HepG2 (cell line): Measurements from ENCODE around the gene CADM2. TPM values are rescaled to one million over a fixed set of nuclear protein-coding genes. Genes with fewer than 3 reads are reported as not detected.
A peak's percentile ranks its signal among the peaks of the same experiment; 100 is the strongest.

Experiments
- ATAC-seq: fragments of 200-7000 bp; cut with Tn5 transposase; 3 replicates; pipeline ENCODE4 v1.9.1; 2020; ENCODE audit warnings: mild to moderate bottlenecking, moderate library complexity
- BruUV-seq: library from RNA; stranded (reverse); fragments of 400-500 nt; replicated peaks from 2 replicates; lab custom pipeline; 2021; lab: Mats Ljungman, UMichigan
- CTCF ChIA-PET: fragments of 300-600 bp; formaldehyde crosslinking; extraction: SDS; loops from one replicate; lab custom pipeline; 2021; ENCODE audit warnings: low total read pairs, inconsistent platforms, low intra/inter-chr PET ratio; lab: Yijun Ruan, JAX
- POLR2A ChIA-PET: fragments of 350-600 bp; sonication (Branson Sonifier 250); formaldehyde crosslinking; loops from one replicate; lab custom pipeline; 2020; ENCODE audit warnings: antibody characterized with exemption, inconsistent platforms; lab: Yijun Ruan, JAX
- DNase-seq: peaks from one replicate; pipeline ENCODE4 v3.0.0-alpha.2; 2015; ENCODE audit warnings: low spot score
- FAIRE-seq: peaks from 3 replicates; lab custom pipeline; 2011; peaks lifted over from hg19 to GRCh38; lab: Jason Lieb, UNC
- H2AFZ ChIP-seq: one replicate; pipeline ENCODE4 v1.6.1; 2011; ENCODE audit warnings: low read length, inconsistent platforms
- H3K27ac ChIP-seq: fragments of 300-600 bp; 3 replicates; pipeline ENCODE4 v1.8.0; 2011; ENCODE audit warnings: mixed run types, mild to moderate bottlenecking, mixed read lengths, low read length, inconsistent platforms; ENCODE audit not compliant: insufficient read depth; ENCODE audit errors: extremely low read length
- H3K27me3 ChIP-seq, 2 experiments: fragments of 200-600 bp in 1 of 2; 2 replicates in 1 of 2; 3 replicates in 1 of 2; pipeline versions ENCODE4 v1.6.0 to v1.8.0; 2011; ENCODE audit warnings: low read length in 2 of 2, mild to moderate bottlenecking in 2 of 2, moderate library complexity in 2 of 2, inconsistent platforms in 1 of 2; ENCODE audit not compliant: insufficient read depth in 2 of 2, control insufficient read depth in 1 of 2
- H3K36me3 ChIP-seq, 2 experiments: fragments of 200-600 bp in 1 of 2; replicated peaks in 1 of 2; 2 replicates in 1 of 2; 3 replicates in 1 of 2; pipeline versions ENCODE4 v1.5.1 to v1.8.0; 2011; ENCODE audit warnings: low read length in 2 of 2, inconsistent platforms in 1 of 2; ENCODE audit not compliant: insufficient read depth in 2 of 2, control insufficient read depth in 1 of 2
- H3K4me1 ChIP-seq: 2 replicates; pipeline ENCODE4 v1.5.1; 2012; ENCODE audit warnings: low read length, inconsistent platforms; ENCODE audit not compliant: insufficient read depth
- H3K4me2 ChIP-seq: 2 replicates; pipeline ENCODE4 v1.6.0; 2011; ENCODE audit warnings: low read depth, low read length, inconsistent platforms
- H3K4me3 ChIP-seq, 3 experiments: fragments of 200-600 bp in 1 of 3; sonication (generic), shearing (Covaris generic) in 1 of 3; replicated peaks in 1 of 3; 2 replicates each; pipeline ENCODE4 v1.5.1; 2011 to 2016; ENCODE audit warnings: low read length in 3 of 3, inconsistent platforms in 2 of 3, low read depth in 2 of 3, mild to moderate bottlenecking in 2 of 3, control low read depth in 1 of 3, mixed read lengths in 1 of 3; ENCODE audit not compliant: insufficient read depth in 1 of 3
- H3K79me2 ChIP-seq: one replicate; pipeline ENCODE4 v1.6.1; 2011; ENCODE audit warnings: low read length, inconsistent platforms; ENCODE audit not compliant: insufficient read depth
- H3K9ac ChIP-seq: 2 replicates; pipeline ENCODE4 v1.6.0; 2011; ENCODE audit warnings: mild to moderate bottlenecking, low read depth, low read length, inconsistent platforms; ENCODE audit not compliant: insufficient read depth
- H3K9me3 ChIP-seq: 2 replicates; pipeline ENCODE4 v1.5.1; 2012; ENCODE audit warnings: mild to moderate bottlenecking, low read length
- H4K20me1 ChIP-seq: 2 replicates; pipeline ENCODE4 v1.6.0; 2011; ENCODE audit warnings: inconsistent platforms, mild to moderate bottlenecking, low read length, moderate library complexity; ENCODE audit not compliant: insufficient read depth
- CHD4 ChIP-seq: fragments of 200-600 bp; sonication (generic); IDR thresholded peaks from 2 replicates; pipeline ENCODE4 v1.7.0; 2017; ENCODE audit warnings: mild to moderate bottlenecking, low read length, borderline replicate concordance
- NR0B2 ChIP-seq: sonication (generic); formaldehyde crosslinking; IDR thresholded peaks from 2 replicates; pipeline ENCODE4 v1.4.0; 2020; ENCODE audit warnings: mild to moderate bottlenecking, missing genetic modification reagents
- RBFOX2 ChIP-seq: fragments of 200-400 bp; formaldehyde crosslinking; IDR thresholded peaks from 2 replicates; pipeline ENCODE4 v1.6.1; 2017; ENCODE audit warnings: low read depth, mild to moderate bottlenecking, low read length
- SMC3 ChIP-seq: IDR thresholded peaks from 2 replicates; pipeline ENCODE4 v1.6.1; 2011; ENCODE audit warnings: low read length, improper control_type of control experiment
- STAG1 ChIP-seq: sonication (generic); formaldehyde crosslinking; IDR thresholded peaks from 2 replicates; pipeline ENCODE4 v1.4.0; 2020; ENCODE audit warnings: missing genetic modification reagents
- TAF1 ChIP-seq: sonication (generic); formaldehyde crosslinking; IDR thresholded peaks from 2 replicates; pipeline ENCODE4 v1.4.0; 2020; ENCODE audit warnings: missing genetic modification reagents
- TBP ChIP-seq: sonication (generic); formaldehyde crosslinking; IDR thresholded peaks from 2 replicates; pipeline ENCODE4 v1.5.0; 2020; ENCODE audit warnings: missing genetic modification reagents
- ZBTB8A ChIP-seq: sonication (generic); formaldehyde crosslinking; IDR thresholded peaks from 2 replicates; pipeline ENCODE4 v1.4.0; 2020; ENCODE audit warnings: mild to moderate bottlenecking, low read depth, missing genetic modification reagents, borderline replicate concordance
- ZNF20 ChIP-seq: sonication (generic); formaldehyde crosslinking; IDR thresholded peaks from 2 replicates; pipeline ENCODE4 v1.4.0; 2020; ENCODE audit warnings: mild to moderate bottlenecking, moderate library complexity, missing genetic modification reagents
- ZNF24 ChIP-seq: fragments of 450-650 bp; IDR thresholded peaks from 2 replicates; pipeline ENCODE4 v1.6.1; 2017; ENCODE audit warnings: antibody characterized with exemption, mild to moderate bottlenecking
- ZNF460 ChIP-seq: sonication (generic); formaldehyde crosslinking; IDR thresholded peaks from 2 replicates; pipeline ENCODE4 v1.5.1; 2020; ENCODE audit warnings: missing genetic modification reagents, mild to moderate bottlenecking, borderline replicate concordance
- ZNF614 ChIP-seq: IDR thresholded peaks from 2 replicates; pipeline ENCODE4 v1.6.1; 2018; ENCODE audit warnings: missing biosample characterization, missing genetic modification reagents, inconsistent platforms, borderline replicate concordance
- WGBS: methylation state at CpG from one replicate; pipeline ENCODE4 v1.1.6; 2017; ENCODE audit warnings: low lambda C conversion rate; 5-methylcytosine and 5-hydroxymethylcytosine counted together
- in situ Hi-C: cut with HindIII; loops from 2 replicates; pipeline ENCODE4 v1.10.0; 2017; ENCODE audit warnings: low pct_unique_long_range_greater_than_20kb; ENCODE audit not compliant: extremely low pct_ligation_motif_present
- intact Hi-C: fragments of 100-400 bp; cut with micrococcal nuclease; formaldehyde crosslinking; loops from one replicate; pipeline ENCODE4 v1.10.0; 2022; ENCODE audit not compliant: unreplicated experiment
- polyA plus RNA-seq, 8 experiments: library from polyadenylated mRNA; depleted of rRNA in 3 of 8; stranded (reverse) in 7 of 8; unstranded in 1 of 8; fragments of >200 nt; fragmentation: Illumina TruSeq in 4 of 8; extraction: Trizol in 4 of 8; gene quantifications; 2 replicates each; pipeline versions ENCODE4 v1.2.1 to v1.2.3, GENCODE V29; 2011 to 2016; ENCODE audit warnings: low read depth in 4 of 8, missing spikeins in 1 of 8, mixed read lengths in 1 of 8; ENCODE audit not compliant: insufficient read depth in 1 of 8
- total RNA-seq, 5 experiments: library from RNA; depleted of rRNA; stranded (reverse); fragments of >200 nt; fragmentation: Illumina TruSeq; extraction: Trizol; gene quantifications; 2 replicates each; pipeline ENCODE4 v1.2.3, GENCODE V29; 2016; ENCODE audit warnings: low read depth in 1 of 5
- TF ChIP-seq, protein P1 (sequence below): sonication (generic); formaldehyde crosslinking; IDR thresholded peaks from 2 replicates; pipeline ENCODE4 v1.5.0; 2020; ENCODE audit warnings: missing genetic modification reagents, mild to moderate bottlenecking, borderline replicate concordance
- TF ChIP-seq, protein P2 (sequence below): sonication (generic); formaldehyde crosslinking; IDR thresholded peaks from 2 replicates; pipeline ENCODE4 v1.5.0; 2020; ENCODE audit warnings: missing genetic modification reagents, mild to moderate bottlenecking, borderline replicate concordance

The CADM2 gene
- total and polyA plus RNA-seq, 2 of the 13 experiments (the other 11 are each of a cell fraction or from before 2014, with no cell fraction given), result not detected

DNA sequence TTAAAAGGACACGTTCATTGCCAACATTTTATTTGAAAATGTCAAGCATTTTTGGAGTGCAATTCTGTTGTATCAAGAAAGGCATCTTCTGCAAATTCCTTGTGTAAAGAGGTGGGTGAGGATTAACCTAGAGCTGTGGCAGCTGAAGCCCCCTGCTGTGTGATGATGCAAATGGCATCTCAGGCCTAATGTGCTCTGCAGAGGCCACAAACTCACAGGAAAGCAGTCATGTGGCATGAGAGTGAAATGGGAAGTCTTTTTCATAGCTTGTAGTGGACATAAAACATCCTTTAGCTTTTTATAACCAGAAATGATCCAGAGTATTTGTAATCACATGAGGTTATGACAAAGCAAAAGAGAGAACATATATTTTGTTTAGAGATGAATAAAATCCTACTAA, 6.4 kb downstream of the CADM2 start (continued):
- TF ChIP-seq ZBTB8A (CRISPR knock-in tag) (no peak), RBFOX2 (no peak), ZNF24 (no peak), NR0B2 (CRISPR knock-in tag) (no peak), STAG1 (CRISPR knock-in tag) (peak; percentile 44), CHD4 (no peak), SMC3 (peak; percentile 30; the same call in 1 of the 2 replicates), TBP (no peak)
- TF ChIP-seq, protein P1, sequence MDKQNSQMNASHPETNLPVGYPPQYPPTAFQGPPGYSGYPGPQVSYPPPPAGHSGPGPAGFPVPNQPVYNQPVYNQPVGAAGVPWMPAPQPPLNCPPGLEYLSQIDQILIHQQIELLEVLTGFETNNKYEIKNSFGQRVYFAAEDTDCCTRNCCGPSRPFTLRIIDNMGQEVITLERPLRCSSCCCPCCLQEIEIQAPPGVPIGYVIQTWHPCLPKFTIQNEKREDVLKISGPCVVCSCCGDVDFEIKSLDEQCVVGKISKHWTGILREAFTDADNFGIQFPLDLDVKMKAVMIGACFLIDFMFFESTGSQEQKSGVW, result no peak

GRCh38 chr3:84967767-84968581, 9.2 kb downstream of the CADM2 start:
- H3K27ac ChIP-seq, result no peak overlapping the region
- no peak for FAIRE-seq
- no peaks in the 10 kb centered on the region; a peak in 1 of 5 replicates for H3K27me3 ChIP-seq
- ChIA-PET POLR2A (no interaction called here), CTCF (no interaction called here)
- no peak overlapping the region for H3K4me2 ChIP-seq
- no peak overlapping the region for H2AFZ ChIP-seq
- no peaks in the 10 kb centered on the region for H3K9me3 ChIP-seq
- in situ Hi-C loops (loop anchor here (25.0 kb wide), 1 partner anchor 394 kb away; no protein-coding TSS in a partner anchor), intact Hi-C loops (no loop called here)
- BruUV-seq, result no TSS peak
- WGBS, result 3% methylated on average over 5 of the region's 5 CpGs
- no peak overlapping the region for H3K4me3 ChIP-seq
- no peak for DNase-seq
- ATAC-seq, result no peak
- H3K36me3 ChIP-seq, result no peaks in the 10 kb centered on the region
- H3K79me2 ChIP-seq, result no peaks in the 10 kb centered on the region
- H4K20me1 ChIP-seq, result no peaks in the 10 kb centered on the region
- H3K4me1 ChIP-seq, result no peaks in the 10 kb centered on the region
- no peak overlapping the region for H3K9ac ChIP-seq
- TF ChIP-seq, protein P2, sequence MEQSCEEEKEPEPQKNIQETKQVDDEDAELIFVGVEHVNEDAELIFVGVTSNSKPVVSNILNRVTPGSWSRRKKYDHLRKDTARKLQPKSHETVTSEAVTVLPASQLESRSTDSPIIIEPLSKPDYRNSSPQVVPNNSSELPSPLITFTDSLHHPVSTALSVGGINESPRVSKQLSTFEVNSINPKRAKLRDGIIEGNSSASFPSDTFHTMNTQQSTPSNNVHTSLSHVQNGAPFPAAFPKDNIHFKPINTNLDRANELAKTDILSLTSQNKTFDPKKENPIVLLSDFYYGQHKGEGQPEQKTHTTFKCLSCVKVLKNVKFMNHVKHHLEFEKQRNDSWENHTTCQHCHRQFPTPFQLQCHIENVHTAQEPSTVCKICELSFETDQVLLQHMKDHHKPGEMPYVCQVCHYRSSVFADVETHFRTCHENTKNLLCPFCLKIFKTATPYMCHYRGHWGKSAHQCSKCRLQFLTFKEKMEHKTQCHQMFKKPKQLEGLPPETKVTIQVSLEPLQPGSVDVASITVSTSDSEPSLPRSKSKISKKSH (CRISPR knock-in tag), result no peak
- TF ChIP-seq ZNF20 (no peak), TAF1 (no peak), ZNF614 (CRISPR knock-in tag) (no peak), ZNF460 (no peak)
